Upper lobe of right lung (tissue), 1 donor: ENCODE data around the gene VAV3. TPM values are rescaled to one million over a fixed set of nuclear protein-coding genes. Genes with fewer than 3 reads are reported as not detected.

Experiments used
- ATAC-seq: fragments of 200-7000 bp; cut with Tn5 transposase; one replicate; pipeline ENCODE4 v1.9.1; 2020; ENCODE audit warnings: mild to moderate bottlenecking, moderate library complexity
- DNase-seq: peaks from one replicate; pipeline ENCODE4 v3.0.0-alpha.2; 2020
- H3K27ac ChIP-seq: fragments of 200-600 bp; one replicate; pipeline ENCODE4 v1.8.0; 2022
- H3K27me3 ChIP-seq: fragments of 200-600 bp; one replicate; pipeline ENCODE4 v1.8.0; 2022; ENCODE audit warnings: mild to moderate bottlenecking
- H3K36me3 ChIP-seq: fragments of 200-600 bp; one replicate; pipeline ENCODE4 v1.8.0; 2022
- H3K4me1 ChIP-seq: fragments of 200-600 bp; one replicate; pipeline ENCODE4 v1.8.0; 2022
- H3K4me3 ChIP-seq: fragments of 200-600 bp; one replicate; pipeline ENCODE4 v1.8.0; 2022; ENCODE audit warnings: mild to moderate bottlenecking
- H3K9me3 ChIP-seq: fragments of 200-600 bp; one replicate; pipeline ENCODE4 v1.8.0; 2022
- intact Hi-C: fragments of 100-400 bp; cut with DNase I; formaldehyde crosslinking; loops from one replicate; pipeline ENCODE4 v1.11.0; 2022
- total RNA-seq: library from RNA; stranded (reverse); fragmentation: NEBNext Ultra II Directional; extraction: Animal tissue kit (Norgen Biotek cat#: 25700); gene quantifications from one replicate; pipeline ENCODE4 v1.2.1, GENCODE V29; 2021
- TF ChIP-seq, protein P1 (sequence below): fragments of 200-600 bp; IDR thresholded peaks from one replicate; pipeline ENCODE4 v1.8.0; 2022; ENCODE audit warnings: antibody characterized with exemption
- donor health status: DM: no; HTN: yes; CAD: no; lungs with severe emphysema.

The VAV3 gene
- total RNA-seq, 1 donor from 2014 or later: 8.5 TPM

DNA sequence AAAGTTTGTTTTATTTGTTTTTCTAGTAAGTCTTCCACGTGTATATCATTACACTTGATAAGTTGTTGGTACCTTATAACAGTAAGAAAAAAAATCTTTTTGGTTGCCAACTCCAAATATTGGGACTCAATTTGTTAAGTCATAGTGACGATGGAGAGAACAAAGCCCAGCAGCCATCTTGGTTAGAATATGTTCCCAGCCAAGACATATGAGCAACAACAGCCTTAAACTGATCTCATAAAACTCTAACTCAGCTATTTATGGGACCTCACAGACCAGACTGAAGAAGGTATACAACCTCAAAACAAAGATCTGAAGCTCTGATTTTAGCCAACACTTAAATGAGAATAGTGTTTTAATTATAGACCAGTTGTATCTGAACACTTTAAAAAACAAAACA lies 281.3 kb downstream of the VAV3 start:
- Histone ChIP-seq H3K4me1 (no peaks in the 10 kb centered on the region), H3K4me3 (no peak overlapping the region), H3K36me3 (no peaks in the 10 kb centered on the region), H3K27ac (no peak overlapping the region), H3K27me3 (no peaks in the 10 kb centered on the region), H3K9me3 (no peaks in the 10 kb centered on the region)
- no peak for ATAC-seq
- no peak for DNase-seq
- intact Hi-C loops: no loop called here
- TF ChIP-seq, protein P1, sequence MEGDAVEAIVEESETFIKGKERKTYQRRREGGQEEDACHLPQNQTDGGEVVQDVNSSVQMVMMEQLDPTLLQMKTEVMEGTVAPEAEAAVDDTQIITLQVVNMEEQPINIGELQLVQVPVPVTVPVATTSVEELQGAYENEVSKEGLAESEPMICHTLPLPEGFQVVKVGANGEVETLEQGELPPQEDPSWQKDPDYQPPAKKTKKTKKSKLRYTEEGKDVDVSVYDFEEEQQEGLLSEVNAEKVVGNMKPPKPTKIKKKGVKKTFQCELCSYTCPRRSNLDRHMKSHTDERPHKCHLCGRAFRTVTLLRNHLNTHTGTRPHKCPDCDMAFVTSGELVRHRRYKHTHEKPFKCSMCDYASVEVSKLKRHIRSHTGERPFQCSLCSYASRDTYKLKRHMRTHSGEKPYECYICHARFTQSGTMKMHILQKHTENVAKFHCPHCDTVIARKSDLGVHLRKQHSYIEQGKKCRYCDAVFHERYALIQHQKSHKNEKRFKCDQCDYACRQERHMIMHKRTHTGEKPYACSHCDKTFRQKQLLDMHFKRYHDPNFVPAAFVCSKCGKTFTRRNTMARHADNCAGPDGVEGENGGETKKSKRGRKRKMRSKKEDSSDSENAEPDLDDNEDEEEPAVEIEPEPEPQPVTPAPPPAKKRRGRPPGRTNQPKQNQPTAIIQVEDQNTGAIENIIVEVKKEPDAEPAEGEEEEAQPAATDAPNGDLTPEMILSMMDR: no peak

DNA sequence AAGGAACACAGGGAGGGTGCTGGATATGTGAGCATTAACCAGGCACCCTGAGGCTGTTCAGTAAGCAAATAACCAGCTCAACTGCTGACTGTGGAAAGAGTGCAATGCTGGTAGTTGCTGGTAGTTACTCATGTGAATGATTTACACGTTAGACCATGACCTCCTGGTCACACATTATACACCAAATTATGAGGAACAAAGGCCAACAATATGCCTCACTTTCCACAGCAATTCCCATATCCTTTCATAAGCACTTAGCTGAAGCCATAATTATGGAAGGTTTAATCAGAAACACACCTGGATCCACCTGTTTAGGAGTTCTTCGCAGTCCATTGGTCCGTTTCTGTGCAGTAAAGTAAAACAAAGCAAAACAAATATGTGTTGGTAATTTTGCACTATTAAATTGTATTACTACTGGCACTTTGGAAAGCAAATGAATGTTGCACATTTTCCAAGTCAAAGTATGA lies 281.8 kb downstream of the VAV3 start:
- Histone ChIP-seq H3K4me1 (no peaks in the 10 kb centered on the region), H3K4me3 (no peak overlapping the region), H3K36me3 (no peaks in the 10 kb centered on the region), H3K27ac (no peak overlapping the region), H3K27me3 (no peaks in the 10 kb centered on the region), H3K9me3 (no peaks in the 10 kb centered on the region)
- DNase-seq (no peak), ATAC-seq (no peak)
- intact Hi-C loops: no loop called here
- TF ChIP-seq, protein P1: no peak

DNA sequence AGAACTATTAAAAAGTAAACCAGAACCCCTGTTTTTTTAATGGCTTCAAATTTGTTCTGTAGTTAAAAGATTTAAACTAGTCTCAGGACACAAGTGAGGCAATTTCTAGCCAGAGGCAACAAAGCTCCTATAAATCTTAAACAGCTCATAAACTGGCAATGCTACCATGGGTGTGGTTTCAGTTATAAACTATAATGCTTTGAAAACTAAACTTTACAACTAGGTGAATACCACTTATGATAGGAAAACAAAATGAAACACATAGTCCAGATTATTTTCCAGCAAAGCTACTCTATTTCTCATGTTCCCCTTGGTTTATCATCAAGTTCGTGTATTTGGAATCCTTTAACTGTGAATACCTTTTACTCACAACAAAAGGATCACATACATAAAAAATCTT lies 282.5 kb downstream of the VAV3 start:
- no peak for ATAC-seq
- Histone ChIP-seq H3K27ac (no peak overlapping the region), H3K4me3 (no peak overlapping the region)

DNA sequence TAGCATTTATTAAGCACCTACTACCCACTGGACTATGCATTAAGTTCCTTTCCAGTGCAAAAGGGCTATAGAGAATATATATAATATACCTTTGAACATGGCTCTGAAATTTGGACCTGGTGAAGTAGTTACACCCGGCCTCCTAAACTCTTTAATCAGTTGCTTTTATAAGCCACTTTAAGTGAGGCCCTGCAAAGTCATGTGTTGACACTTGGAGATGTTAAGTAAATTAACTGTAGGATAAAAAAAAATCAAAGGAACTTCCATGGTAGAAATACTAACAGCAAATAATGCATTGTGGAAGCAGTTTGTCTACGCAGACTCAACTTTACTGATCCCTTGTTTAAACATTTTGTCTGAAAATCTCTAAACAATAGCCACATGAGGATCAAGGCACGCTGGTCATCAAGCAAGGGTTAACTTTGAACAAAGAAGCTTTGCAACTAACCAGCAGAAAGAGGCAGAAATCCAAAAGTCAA lies 283.9 kb downstream of the VAV3 start:
- no peaks in the 10 kb centered on the region for H3K27me3 ChIP-seq
- intact Hi-C loops: no loop called here
- ATAC-seq: no peak
- no peak overlapping the region for H3K27ac ChIP-seq
- H3K36me3 ChIP-seq: no peaks in the 10 kb centered on the region
- no peaks in the 10 kb centered on the region for H3K9me3 ChIP-seq
- no peaks in the 10 kb centered on the region for H3K4me1 ChIP-seq
- TF ChIP-seq, protein P1: no peak
- no peak for DNase-seq
- H3K4me3 ChIP-seq: no peak overlapping the region

More for the DNA sequence above, 282.5 kb downstream of the VAV3 start:
- no peaks in the 10 kb centered on the region for H3K9me3 ChIP-seq
- H3K27me3 ChIP-seq: no peaks in the 10 kb centered on the region
- no peaks in the 10 kb centered on the region for H3K4me1 ChIP-seq
- no peak for DNase-seq
- H3K36me3 ChIP-seq: no peaks in the 10 kb centered on the region
- intact Hi-C loops: no loop called here
- TF ChIP-seq, protein P1: no peak

DNA sequence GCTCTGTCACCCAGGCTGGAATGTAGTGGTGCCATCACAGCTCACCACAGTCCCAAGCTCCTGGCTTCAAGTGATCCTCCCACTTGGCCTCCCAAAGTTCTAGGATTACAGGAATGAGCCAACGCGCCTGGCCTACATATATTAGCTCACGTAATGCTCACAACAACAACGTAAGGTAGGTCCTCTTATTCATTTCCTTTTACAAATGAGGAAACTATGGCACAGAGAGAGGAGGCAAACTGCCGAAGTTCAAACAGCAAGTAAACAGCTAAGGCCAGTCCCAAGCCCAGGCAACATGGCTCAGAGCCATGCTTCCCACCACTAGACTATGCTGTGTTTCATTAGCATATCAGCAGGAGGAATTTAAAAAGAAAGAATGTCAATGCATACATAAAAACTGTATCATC lies 284.4 kb downstream of the VAV3 start:
- Histone ChIP-seq H3K27me3 (no peaks in the 10 kb centered on the region), H3K4me1 (no peaks in the 10 kb centered on the region), H3K9me3 (no peaks in the 10 kb centered on the region), H3K27ac (no peak overlapping the region), H3K36me3 (no peaks in the 10 kb centered on the region), H3K4me3 (no peak overlapping the region)
- intact Hi-C loops: no loop called here
- DNase-seq (no peak), ATAC-seq (no peak)
- TF ChIP-seq, protein P1: no peak

DNA sequence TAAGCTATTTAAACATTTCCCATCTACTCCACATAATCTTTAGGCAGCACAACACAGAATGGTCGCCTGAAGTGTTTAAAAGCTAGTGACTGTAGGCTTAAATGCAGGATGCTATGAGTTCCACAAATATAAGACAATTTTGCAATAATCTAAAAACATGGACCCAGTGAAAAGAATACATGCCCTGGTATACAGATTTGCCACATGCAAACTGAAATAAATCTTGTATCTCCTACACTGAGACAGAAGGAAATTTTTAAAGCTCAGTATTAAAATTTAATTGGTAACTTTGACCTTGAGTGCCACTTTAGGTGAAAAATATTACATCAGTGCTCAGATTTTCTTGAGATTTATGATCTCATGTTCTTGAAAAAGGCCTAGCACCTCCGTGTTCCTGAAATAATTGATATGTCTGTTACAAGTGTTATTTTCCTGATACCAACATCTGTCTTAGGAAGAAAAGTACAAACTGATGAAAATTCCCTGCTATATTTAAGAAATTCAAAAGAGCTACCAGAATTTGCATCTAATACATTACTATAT lies 285.5 kb downstream of the VAV3 start:
- Histone ChIP-seq H3K27me3 (no peaks in the 10 kb centered on the region), H3K36me3 (no peaks in the 10 kb centered on the region), H3K9me3 (no peaks in the 10 kb centered on the region), H3K4me1 (no peaks in the 10 kb centered on the region), H3K4me3 (no peak overlapping the region), H3K27ac (no peak overlapping the region)
- intact Hi-C loops: no loop called here
- no peak for DNase-seq
- ATAC-seq: no peak
- TF ChIP-seq, protein P1: no peak
